Aortic smooth muscle cell (primary cell): ENCODE data around the gene DBET. TPM values are rescaled to one million over a fixed set of nuclear protein-coding genes. Genes with fewer than 3 reads are reported as not detected.

Experiments
- total RNA-seq: library from RNA; depleted of rRNA; stranded (reverse); fragments of >200 nt; gene quantifications from 2 replicates; pipeline ENCODE4 v1.2.3, GENCODE V29; 2014

The DBET gene
- not detected in 2 replicates for total RNA-seq

DNA sequence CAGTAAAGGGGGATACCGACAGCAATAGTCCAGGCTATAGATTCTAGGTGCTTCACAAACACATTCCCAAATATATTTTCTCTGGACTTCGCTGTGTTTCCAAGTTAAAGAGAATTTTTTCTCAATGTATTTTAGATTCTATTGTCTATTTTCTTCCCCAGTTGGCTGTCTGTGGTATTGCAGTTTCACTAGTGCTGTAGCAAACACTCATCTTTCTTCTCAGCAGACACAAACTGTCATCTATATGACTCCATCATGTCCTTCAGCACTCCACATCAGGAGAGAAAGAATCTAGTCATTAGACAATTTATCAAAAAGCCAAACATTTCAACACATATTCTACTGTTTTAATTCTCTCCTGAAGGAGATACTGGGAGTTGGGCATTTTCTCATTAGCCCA is at the start of gene DBET:
Gene DBET (plus strand): TSS at position 161 of the 400 bp plus-strand sequence.

DNA sequence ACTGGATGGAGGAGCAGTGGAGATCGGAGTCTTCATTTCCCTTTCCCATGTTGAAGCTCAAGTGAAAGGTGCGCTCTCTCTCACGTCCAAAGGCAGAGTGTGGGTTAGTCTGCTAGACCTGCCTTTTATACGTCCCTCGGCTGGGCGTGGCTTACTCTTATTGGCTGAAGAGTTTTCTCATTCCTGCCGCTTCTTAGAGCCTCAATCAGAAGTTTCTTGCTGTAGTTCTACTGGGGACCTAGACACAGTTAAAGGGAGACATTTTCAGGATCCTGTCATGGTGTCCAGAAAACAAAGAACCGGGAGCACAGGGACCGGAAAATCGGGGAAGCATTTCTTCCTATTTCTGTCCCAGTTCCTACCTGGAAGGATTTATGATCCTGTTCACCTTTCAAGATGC is 37.1 kb upstream of the DBET start, which contains the start of gene FRG2:
Gene FRG2 (minus strand): TSS at position 101 of the 400 bp plus-strand sequence. CDS start 52 bp downstream, at position 49.

Other genes with a start within 250 kb of the DBET start
- gene FRG1, start 123.6 kb upstream of the DBET start, total RNA-seq = 27.1 and 28.7 TPM in 2 replicates
- gene FRG2, start 37.2 kb upstream of the DBET start, total RNA-seq = not detected in 2 replicates
- gene DUX4, start 109.3 kb downstream of the DBET start, total RNA-seq = not detected in 2 replicates